ENCODE data around the gene SPRYD4. TPM values are rescaled to one million over a fixed set of nuclear protein-coding genes. Genes with fewer than 3 reads are reported as not detected.

SPRYD4 gene
- total and polyA plus RNA-seq, 2 experiments from 2014 or later = 1.6 to 1.8 TPM

GRCh38 chr12:56517854-56518253 is 49.5 kb downstream of the SPRYD4 start:
- no peaks in the 10 kb centered on the region for H3K27me3 ChIP-seq (replicated peaks; ENCODE audit: insufficient read depth)
- H3F3A ChIP-seq (ENCODE audit: insufficient read depth) = peaks cover 35% of the 10 kb centered on the region
- peak overlapping the region; percentile 47; the same call in 1 of the 2 replicates for H3K9ac ChIP-seq
- peaks cover 34% of the 10 kb centered on the region for H3K4me1 ChIP-seq (ENCODE audit: insufficient read depth)
- H2AFZ ChIP-seq = peak overlapping the region; percentile 67
- no peaks in the 10 kb centered on the region for H3K36me3 ChIP-seq (ENCODE audit: low read depth)
- H3K27ac ChIP-seq = peak overlapping the region; percentile 68
- in situ Hi-C loops (cut with MboI) = no loop called here
- H3K9me2 ChIP-seq (ENCODE audit: insufficient read depth) = no peaks in the 10 kb centered on the region
- 100% methylated on average over 2 of the region's 2 CpGs for WGBS, 2 experiments (ENCODE audit: low coverage in 1 of 2, low lambda C conversion rate in 2 of 2, missing lambda C conversion rate in 2 of 2)
- TF ChIP-seq EZH2 (IDR thresholded peaks at IDR 0.05; ENCODE audit: insufficient read depth, poor library complexity, severe bottlenecking) (no peak), EZH2phosphoT487 (IDR thresholded peaks at IDR 0.05; ENCODE audit: insufficient read depth, low read depth) (no peak)
- H3K9me3 ChIP-seq (ENCODE audit: low read depth) = no peaks in the 10 kb centered on the region
- no peak for DNase-seq
- peak overlapping the region; percentile 41 for H3K4me2 ChIP-seq (ENCODE audit: unreplicated experiment)
- no peaks in the 10 kb centered on the region for H4K20me1 ChIP-seq (ENCODE audit: insufficient read depth)
- peaks cover 10% of the 10 kb centered on the region for H3K79me2 ChIP-seq (ENCODE audit: insufficient read depth)
- H3K4me3 ChIP-seq = no peak overlapping the region

- peak overlapping the region; percentile 68 for H3K27ac ChIP-seq
- H3K4me3 ChIP-seq = no peak overlapping the region
- peaks cover 43% of the 10 kb centered on the region for H3F3A ChIP-seq (ENCODE audit: insufficient read depth)
- peak overlapping the region; percentile 41 for H3K4me2 ChIP-seq (ENCODE audit: unreplicated experiment)
- no peaks in the 10 kb centered on the region for H3K9me2 ChIP-seq (ENCODE audit: insufficient read depth)
- DNase-seq = peak; percentile 77
- peak overlapping the region; percentile 67 for H2AFZ ChIP-seq
- TF ChIP-seq EZH2 (IDR thresholded peaks at IDR 0.05; ENCODE audit: insufficient read depth, poor library complexity, severe bottlenecking) = no peak
- TF ChIP-seq EZH2phosphoT487 (IDR thresholded peaks at IDR 0.05; ENCODE audit: insufficient read depth, low read depth) = no peak
- H3K9me3 ChIP-seq (ENCODE audit: low read depth) = no peaks in the 10 kb centered on the region
- H3K9ac ChIP-seq = peak overlapping the region; percentile 47; the same call in 1 of the 2 replicates
- H3K36me3 ChIP-seq (ENCODE audit: low read depth) = no peaks in the 10 kb centered on the region
- in situ Hi-C loops (cut with MboI) = no loop called here
- no peaks in the 10 kb centered on the region for H4K20me1 ChIP-seq (ENCODE audit: insufficient read depth)
- H3K79me2 ChIP-seq (ENCODE audit: insufficient read depth) = peaks cover 18% of the 10 kb centered on the region
- no peaks in the 10 kb centered on the region for H3K27me3 ChIP-seq (replicated peaks; ENCODE audit: insufficient read depth)
- 10 to 11% methylated on average over 2 of the region's 2 CpGs for WGBS, 2 experiments (ENCODE audit: low coverage in 1 of 2, low lambda C conversion rate in 2 of 2, missing lambda C conversion rate in 2 of 2)
- peaks cover 37% of the 10 kb centered on the region for H3K4me1 ChIP-seq (ENCODE audit: insufficient read depth)
Measured at GRCh38 chr12:56518570-56518969, 50.2 kb downstream of the SPRYD4 start.

- H3K4me2 ChIP-seq (ENCODE audit: unreplicated experiment) = peak overlapping the region; percentile 90
- in situ Hi-C loops (cut with MboI) = no loop called here
Measured at GRCh38 chr12:56520048-56520447, 51.7 kb downstream of the SPRYD4 start.

GRCh38 chr12:56520506-56520905 is 52.1 kb downstream of the SPRYD4 start:
- H3K4me3 ChIP-seq = peak overlapping the region; percentile 80
- H3K9me3 ChIP-seq (ENCODE audit: low read depth) = no peaks in the 10 kb centered on the region
- in situ Hi-C loops (cut with MboI) = no loop called here
- H3K27ac ChIP-seq = peak overlapping the region; percentile 68
- no peaks in the 10 kb centered on the region for H3K36me3 ChIP-seq (ENCODE audit: low read depth)
- 8 to 24% methylated on average over 1 of the region's 1 CpG for WGBS, 2 experiments (ENCODE audit: low coverage in 1 of 2, low lambda C conversion rate in 2 of 2, missing lambda C conversion rate in 2 of 2)
- TF ChIP-seq EZH2 (IDR thresholded peaks at IDR 0.05; ENCODE audit: insufficient read depth, poor library complexity, severe bottlenecking) (no peak), EZH2phosphoT487 (IDR thresholded peaks at IDR 0.05; ENCODE audit: insufficient read depth, low read depth) (no peak)
- peak; percentile 69 for DNase-seq
- peak overlapping the region; percentile 81 for H3K9ac ChIP-seq
- no peaks in the 10 kb centered on the region for H3K27me3 ChIP-seq (replicated peaks; ENCODE audit: insufficient read depth)
- H3K4me1 ChIP-seq (ENCODE audit: insufficient read depth) = peaks cover 49% of the 10 kb centered on the region
- peak overlapping the region; percentile 90 for H3K4me2 ChIP-seq (ENCODE audit: unreplicated experiment)
- H2AFZ ChIP-seq = peak overlapping the region; percentile 87
- H4K20me1 ChIP-seq (ENCODE audit: insufficient read depth) = no peaks in the 10 kb centered on the region
- H3K9me2 ChIP-seq (ENCODE audit: insufficient read depth) = no peaks in the 10 kb centered on the region
- H3K79me2 ChIP-seq (ENCODE audit: insufficient read depth) = peaks cover 37% of the 10 kb centered on the region
- peaks cover 43% of the 10 kb centered on the region for H3F3A ChIP-seq (ENCODE audit: insufficient read depth)

More at GRCh38 chr12:56520048-56520447, 51.7 kb downstream of the SPRYD4 start:
- Histone ChIP-seq H3K27me3 (replicated peaks; ENCODE audit: insufficient read depth) (no peaks in the 10 kb centered on the region), H3K27ac (peak overlapping the region; percentile 68), H3K9ac (peak overlapping the region; percentile 81), H3K36me3 (ENCODE audit: low read depth) (no peaks in the 10 kb centered on the region), H4K20me1 (ENCODE audit: insufficient read depth) (no peaks in the 10 kb centered on the region), H3F3A (ENCODE audit: insufficient read depth) (peaks cover 43% of the 10 kb centered on the region), H3K9me2 (ENCODE audit: insufficient read depth) (no peaks in the 10 kb centered on the region), H2AFZ (peak overlapping the region; percentile 87), H3K79me2 (ENCODE audit: insufficient read depth) (peaks cover 32% of the 10 kb centered on the region), H3K9me3 (ENCODE audit: low read depth) (no peaks in the 10 kb centered on the region), H3K4me1 (ENCODE audit: insufficient read depth) (peaks cover 46% of the 10 kb centered on the region), H3K4me3 (peak overlapping the region; percentile 80)
- peak; percentile 41 for DNase-seq
- 68 to 69% methylated on average over 3 of the region's 3 CpGs for WGBS, 2 experiments (ENCODE audit: low coverage in 1 of 2, low lambda C conversion rate in 2 of 2, missing lambda C conversion rate in 2 of 2)
- TF ChIP-seq EZH2phosphoT487 (IDR thresholded peaks at IDR 0.05; ENCODE audit: insufficient read depth, low read depth) (no peak), EZH2 (IDR thresholded peaks at IDR 0.05; ENCODE audit: insufficient read depth, poor library complexity, severe bottlenecking) (no peak)
